Activated gamma-delta T cell treated with Interleukin-2 at 50 U/mL for 16 hours (primary cell): Measurements from ENCODE around the gene MXD3.

Experiments used
- DNase-seq: peaks from one replicate; pipeline ENCODE4 v3.0.0-alpha.2; 2020

Gene MXD3

DNA sequence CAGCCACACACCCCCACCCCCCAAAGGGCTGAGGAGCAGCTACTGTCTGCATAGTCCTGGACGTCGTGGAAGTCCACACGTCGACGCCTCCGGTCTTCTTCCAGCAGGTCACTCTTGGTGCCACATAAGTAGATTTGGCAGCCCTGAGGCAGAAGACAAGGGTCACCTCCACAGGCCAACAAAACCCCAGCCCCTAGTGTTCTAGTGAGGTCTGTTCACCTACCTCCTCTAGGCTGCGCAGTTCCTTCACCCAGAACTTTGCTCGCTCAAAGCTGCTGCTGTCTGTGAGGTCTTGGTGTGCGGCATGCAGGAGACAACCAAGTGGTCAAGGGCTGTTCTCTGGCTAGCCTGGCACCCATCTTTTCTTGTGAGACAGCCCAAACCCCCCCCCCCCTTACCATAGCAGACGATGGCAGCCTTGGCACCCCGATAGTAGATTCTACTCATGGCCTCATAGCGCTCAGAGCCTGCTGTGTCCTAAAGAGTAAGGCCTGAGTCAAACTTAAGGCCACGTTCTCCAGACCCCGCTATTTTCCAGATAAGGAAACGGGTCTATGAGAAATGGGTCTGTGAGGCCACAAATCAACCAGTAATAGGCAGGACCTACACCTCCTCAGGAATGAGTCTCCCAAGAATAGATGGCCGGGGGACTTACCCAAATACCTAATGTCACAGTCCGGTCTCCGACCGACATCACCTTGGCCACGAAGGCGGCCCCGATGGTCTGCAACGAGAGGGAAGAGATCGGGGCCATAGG, 9.2 kb downstream of the MXD3 start:
- DNase-seq: no peak

DNA sequence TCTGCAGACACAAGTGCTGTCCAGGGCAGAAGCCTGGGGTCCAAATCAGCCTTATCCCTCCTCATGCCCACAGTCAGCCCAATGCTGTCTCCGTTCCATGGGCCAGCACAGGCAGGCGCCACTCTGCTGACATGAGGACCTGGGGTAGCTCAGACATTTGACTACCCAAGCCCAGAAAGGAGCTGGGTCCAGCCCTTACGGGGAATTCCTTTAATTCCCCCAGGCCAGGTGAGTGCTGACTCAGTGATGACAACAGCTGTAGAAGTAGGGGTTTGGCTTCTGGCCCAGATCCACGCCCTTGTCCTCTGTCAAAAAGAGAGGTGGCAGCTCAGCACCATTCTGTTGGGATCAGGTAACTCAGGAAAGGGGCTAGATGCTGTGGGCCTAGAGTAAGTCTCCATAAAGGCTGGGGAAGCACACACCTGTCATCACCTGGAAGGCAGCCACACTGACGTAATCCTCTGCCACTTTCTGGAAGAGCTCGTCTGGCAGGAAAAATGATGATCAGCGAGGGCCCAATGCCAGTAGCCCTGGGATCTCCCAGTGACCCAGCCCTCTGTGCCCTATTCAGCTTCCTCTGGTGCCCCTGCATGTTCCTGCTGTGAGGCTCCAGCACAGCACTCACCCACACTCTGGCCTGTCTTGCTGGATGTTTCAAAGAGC, 10.1 kb downstream of the MXD3 start:
- no peak for DNase-seq

- DNase-seq: no peak
Observed at GRCh38 chr5:177300951-177301350, 10.7 kb downstream of the MXD3 start.

GRCh38 chr5:177300236-177300880, 11.3 kb downstream of the MXD3 start:
- peak; percentile 56 for DNase-seq

GRCh38 chr5:177299697-177300096, 12.0 kb downstream of the MXD3 start:
- DNase-seq: no peak

DNA sequence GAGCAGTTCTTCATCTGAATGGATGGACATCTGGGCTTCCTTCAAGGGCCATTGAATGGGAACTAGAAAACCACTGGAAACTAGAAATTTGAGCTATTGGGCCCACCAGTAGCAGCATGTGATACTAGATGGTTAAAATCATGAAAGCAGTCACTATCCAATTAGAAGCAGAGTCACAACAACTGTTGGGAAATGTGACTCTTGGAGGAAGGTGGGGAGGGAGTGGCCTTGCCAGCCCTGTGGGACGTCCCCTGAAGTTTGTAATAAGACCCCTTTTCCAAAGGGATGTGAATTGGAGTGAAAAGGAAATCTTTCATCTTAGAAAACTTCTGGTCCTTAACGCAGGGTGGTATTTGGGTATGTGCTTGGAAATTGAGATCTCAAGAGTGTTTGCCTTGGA, 13.8 kb downstream of the MXD3 start:
- no peak for DNase-seq

DNA sequence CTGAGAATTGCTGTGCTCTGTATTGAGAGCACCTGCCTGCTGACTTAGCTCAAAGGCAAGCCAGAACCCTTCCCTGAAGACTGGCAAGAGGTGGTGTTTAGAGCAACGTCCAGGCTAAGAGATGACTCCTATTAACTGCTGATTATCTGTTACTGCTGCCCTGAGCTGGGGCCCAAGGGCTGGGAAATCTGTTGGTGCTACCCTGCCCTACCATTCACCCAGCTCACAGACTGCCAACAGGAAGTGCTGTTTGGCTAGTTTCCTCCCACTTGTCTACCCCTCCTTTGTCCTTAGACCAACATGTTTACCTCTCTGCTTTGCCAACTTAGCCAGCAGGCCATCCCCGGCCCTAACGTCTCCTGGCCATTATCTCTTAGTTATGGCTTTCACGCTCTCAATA, 15.1 kb downstream of the MXD3 start:
- DNase-seq: no peak

DNA sequence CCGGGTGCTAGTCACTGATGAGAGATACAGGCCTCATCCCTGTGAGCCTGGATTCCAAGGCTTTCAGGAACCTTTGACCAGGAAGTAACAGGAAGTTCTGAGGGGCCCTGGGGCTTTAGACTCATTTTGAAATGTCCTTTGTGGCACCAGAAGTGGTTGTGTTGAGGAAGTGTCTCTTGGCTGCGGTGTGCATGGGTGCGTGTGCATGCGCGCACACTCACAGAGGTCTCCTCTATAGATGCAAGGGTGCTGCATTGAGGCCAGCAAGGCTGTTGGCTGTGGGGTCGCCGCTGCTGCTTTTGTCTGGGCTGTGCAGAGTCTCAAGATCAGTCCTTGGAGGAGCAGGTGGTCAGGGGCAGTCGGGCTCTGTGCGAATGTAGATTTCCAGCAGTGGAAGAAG, 15.8 kb downstream of the MXD3 start:
- DNase-seq: no peak

DNA sequence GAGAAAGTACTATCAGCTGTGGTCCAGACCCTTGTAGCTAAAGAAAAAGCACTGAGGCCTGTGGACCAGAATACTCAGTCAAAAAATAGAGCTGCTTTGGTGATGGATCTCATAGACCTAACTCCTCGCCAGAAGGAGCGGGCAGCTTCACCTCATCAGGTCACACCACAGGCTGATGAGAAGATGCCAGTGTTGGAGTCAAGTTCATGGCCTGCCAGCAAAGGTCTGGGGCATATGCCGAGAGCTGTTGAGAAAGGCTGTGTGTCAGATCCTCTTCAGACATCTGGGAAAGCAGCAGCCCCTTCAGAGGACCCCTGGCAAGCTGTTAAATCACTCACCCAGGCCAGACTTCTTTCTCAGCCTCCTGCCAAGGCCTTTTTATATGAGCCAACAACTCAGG, 17.1 kb downstream of the MXD3 start:
- DNase-seq: no peak

DNA sequence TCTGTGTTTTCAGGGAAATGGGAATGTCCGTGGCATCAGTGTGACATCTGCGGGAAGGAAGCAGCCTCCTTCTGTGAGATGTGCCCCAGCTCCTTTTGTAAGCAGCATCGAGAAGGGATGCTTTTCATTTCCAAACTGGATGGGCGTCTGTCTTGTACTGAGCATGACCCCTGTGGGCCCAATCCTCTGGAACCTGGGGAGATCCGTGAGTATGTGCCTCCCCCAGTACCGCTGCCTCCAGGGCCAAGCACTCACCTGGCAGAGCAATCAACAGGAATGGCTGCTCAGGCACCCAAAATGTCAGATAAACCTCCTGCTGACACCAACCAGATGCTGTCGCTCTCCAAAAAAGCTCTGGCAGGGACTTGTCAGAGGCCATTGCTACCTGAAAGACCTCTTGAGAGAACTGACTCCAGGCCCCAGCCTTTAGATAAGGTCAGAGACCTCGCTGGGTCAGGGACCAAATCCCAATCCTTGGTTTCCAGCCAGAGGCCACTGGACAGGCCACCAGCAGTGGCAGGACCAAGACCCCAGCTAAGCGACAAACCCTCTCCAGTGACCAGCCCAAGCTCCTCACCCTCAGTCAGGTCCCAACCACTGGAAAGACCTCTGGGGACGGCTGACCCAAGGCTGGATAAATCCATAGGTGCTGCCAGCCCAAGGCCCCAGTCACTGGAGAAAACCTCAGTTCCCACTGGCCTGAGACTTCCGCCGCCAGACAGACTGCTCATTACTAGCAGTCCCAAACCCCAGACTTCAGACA, 17.7 kb downstream of the MXD3 start:
- DNase-seq: no peak

- no peak for DNase-seq
Observed at GRCh38 chr5:177291735-177292134, 20.0 kb downstream of the MXD3 start.

DNA sequence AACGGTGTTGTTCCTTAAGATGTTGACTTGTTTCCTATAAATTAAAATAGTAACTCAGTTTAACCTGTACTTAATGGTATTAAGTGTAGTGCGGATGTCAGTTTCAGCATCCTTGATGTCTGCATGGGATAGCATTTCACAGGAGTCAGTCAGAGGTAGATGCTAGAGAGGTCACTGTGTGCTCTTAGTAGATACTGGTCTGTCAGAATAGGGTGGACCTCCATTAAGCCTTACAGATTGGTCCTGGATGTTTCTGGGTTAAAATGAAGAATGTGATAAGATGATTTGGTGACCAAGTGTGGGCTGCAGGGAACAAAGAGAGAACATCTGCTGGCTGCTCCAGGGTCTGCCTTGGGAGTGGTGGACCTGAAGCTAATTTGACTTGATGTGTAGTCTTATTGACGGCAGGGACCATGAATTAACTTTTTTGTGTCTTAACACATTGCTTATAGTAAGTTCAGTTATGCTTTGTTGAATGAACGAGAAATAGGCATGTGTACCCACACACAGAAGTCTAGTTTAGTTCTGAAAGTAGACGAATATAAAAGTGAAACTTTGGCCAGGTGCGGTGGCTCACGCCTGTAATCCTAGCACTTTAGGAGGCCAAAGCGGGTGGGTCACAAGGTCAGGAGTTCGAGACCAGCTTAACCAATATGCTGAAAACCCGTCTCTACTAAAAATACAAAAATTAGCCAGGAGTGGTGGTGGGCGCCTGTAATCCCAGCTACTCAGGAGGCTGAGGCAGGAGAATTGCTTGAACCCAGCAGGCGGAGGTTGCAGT, 20.7 kb downstream of the MXD3 start:
- no peak for DNase-seq

GRCh38 chr5:177288191-177288590, 23.5 kb downstream of the MXD3 start:
- DNase-seq: no peak

- no peak for DNase-seq
Observed at GRCh38 chr5:177276886-177277285, 34.8 kb downstream of the MXD3 start.

DNA sequence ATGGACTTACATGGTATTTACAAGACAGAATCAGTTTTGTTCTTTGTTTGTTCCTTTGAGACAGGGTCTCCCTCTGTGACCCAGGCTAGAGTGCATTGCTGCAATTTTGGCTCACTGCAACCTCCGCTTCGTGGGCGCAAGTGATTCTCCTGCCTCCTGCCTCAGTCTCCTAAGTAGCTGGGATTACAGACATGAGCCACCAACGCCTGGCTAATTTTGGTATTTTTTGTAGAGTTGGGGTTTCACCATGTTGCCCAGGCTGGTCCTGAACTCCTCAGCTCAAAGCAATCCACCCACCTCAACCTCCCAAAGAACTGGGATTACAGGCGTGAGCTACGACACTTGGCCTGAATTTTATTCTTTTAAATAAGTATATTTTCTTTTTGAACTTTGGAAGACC, 35.8 kb downstream of the MXD3 start:
- no peak for DNase-seq

DNA sequence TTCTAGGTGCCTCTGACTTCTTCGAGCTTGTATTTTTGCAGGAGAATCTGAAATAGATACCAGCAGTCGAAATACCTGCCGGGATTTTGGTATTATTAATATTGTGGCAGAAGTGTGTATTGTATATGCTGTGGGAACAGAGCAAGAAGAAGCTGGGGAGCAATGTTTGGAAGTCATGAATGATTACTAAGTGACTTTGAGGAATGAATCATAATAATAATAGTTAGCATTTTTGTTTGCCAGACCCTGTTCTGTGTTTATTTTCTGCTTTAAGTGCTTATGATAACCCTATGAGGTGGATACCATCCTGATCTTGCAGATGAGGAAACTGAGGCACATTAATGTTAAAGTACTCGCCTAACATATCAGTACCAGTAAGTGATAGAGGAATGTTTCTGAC, 40.6 kb downstream of the MXD3 start:
- DNase-seq: no peak

DNA sequence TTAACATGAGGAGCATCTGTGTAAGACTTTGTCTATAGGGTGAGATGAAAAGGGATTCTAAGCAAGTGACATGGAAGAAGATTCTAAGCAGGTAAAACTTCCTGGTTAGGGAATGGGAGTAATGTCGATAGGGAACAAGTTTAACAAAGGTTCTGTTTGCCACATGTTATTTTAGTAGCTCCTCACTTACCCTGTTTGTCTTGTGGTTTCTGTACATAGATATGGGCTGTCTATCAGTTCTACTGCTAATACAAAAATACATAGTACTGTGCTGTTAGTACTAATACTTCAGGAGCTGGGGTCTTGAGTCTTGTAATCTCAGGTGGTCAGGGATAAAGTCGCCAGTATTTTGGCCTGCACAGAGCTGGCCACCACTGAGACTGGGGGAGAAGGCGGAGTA, 41.0 kb downstream of the MXD3 start:
- no peak for DNase-seq

GRCh38 chr5:177269976-177270375, 41.7 kb downstream of the MXD3 start:
- DNase-seq: no peak

- DNase-seq: no peak
Observed at GRCh38 chr5:177269232-177269895, 42.3 kb downstream of the MXD3 start.

DNA sequence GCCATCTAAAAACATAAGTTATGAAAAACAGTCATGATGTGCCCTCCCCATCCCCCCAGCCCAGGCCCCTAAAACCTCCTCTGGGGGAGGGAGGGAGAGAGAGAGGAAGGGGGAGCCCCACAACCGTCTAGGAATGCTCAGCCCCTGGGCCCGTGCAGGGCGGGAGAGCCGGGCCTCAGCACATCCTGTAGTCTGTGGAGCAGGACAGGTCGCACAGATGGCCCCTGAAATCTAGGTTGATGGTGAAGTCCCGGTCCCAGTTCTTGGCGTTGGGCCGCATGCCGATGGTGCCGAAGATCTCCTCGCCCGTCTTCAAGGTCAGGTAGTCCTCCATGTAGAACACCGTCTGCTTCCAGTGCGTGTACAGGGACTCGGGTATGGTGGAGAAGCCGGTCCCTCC, 46.3 kb downstream of the MXD3 start:
- DNase-seq: no peak

GRCh38 chr5:177264178-177264577, 47.5 kb downstream of the MXD3 start:
- no peak for DNase-seq

GRCh38 chr5:177261510-177261909, 50.2 kb downstream of the MXD3 start:
- DNase-seq: no peak
